Right ventricle myocardium superior (tissue), 1 donor: Measurements from ENCODE around the gene TMEM128. TPM values are rescaled to one million over a fixed set of nuclear protein-coding genes. Genes with fewer than 3 reads are reported as not detected.

Experiments
- ATAC-seq: fragments of 200-7000 bp; cut with Tn5 transposase; one replicate; pipeline ENCODE4 v1.9.1; 2020; ENCODE audit warnings: mild to moderate bottlenecking; ENCODE audit not compliant: poor library complexity
- DNase-seq: peaks from one replicate; pipeline ENCODE4 v3.0.0-alpha.2; 2020
- intact Hi-C: fragments of 100-400 bp; cut with DNase I; formaldehyde crosslinking; loops from one replicate; pipeline ENCODE4 v1.11.2; 2022
- long read RNA-seq: library from polyadenylated mRNA; unstranded; transcript quantifications from one replicate; pipeline ENCODE4 v2.0.0, GENCODE V29; 2021
- total RNA-seq: library from RNA; stranded (reverse); fragmentation: NEBNext Ultra II Directional; extraction: Animal tissue kit (Norgen Biotek cat#: 25700); gene quantifications from one replicate; pipeline ENCODE4 v1.2.1, GENCODE V29; 2021
- donor health status: DM: no; HTN: yes; CAD: no; lungs with severe emphysema.

Gene TMEM128, protein sequence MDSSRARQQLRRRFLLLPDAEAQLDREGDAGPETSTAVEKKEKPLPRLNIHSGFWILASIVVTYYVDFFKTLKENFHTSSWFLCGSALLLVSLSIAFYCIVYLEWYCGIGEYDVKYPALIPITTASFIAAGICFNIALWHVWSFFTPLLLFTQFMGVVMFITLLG
- 7.7 TPM for total RNA-seq
- long read RNA-seq, transcript TMEM128-202 (5 exons, 1,221 nt) = major isoform, 7 of 9 reads
- long read RNA-seq, partial matches to known transcripts = 0 of 9 reads
- long read RNA-seq, other reads (novel, unspliced or antisense) = 2 of 9 reads

- DNase-seq = peak; percentile 96
- peak; percentile 99 for ATAC-seq
- intact Hi-C loops = no loop called here
Observed at GRCh38 chr4:4248029-4248884, at the start of gene TMEM128. TSS of gene TMEM128 (minus strand) at chr4:4248223. CDS start at chr4:4248202, 21 bp downstream.

DNA sequence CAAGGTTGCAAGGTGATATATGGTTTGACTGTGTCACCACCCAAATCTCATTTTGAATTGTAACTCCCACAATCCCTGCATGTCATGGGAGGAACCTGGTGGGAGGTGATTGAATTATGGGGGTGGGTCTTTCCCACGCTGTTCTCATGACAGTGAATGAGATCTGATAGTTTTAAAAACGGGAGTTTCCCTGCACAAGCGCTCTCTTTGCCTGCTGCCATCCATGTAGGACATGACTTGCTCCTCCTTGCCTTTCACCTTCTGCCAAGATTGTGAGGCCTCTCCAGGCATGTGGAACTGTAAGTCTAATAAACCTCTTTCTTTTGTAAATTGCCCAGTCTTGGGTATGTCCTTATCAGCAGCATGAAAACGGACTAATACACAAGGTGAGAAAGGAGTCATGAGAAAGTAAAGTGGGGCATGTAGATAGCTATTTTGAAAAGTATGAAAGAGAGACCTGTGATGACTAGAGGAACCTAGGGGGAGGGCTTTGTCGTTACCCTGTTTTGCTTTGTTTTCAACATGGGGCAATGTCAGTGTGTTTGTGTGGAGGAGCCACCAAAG lies 48.3 kb upstream of the TMEM128 start:
- ATAC-seq = no peak
- intact Hi-C loops = no loop called here
- no peak for DNase-seq

DNA sequence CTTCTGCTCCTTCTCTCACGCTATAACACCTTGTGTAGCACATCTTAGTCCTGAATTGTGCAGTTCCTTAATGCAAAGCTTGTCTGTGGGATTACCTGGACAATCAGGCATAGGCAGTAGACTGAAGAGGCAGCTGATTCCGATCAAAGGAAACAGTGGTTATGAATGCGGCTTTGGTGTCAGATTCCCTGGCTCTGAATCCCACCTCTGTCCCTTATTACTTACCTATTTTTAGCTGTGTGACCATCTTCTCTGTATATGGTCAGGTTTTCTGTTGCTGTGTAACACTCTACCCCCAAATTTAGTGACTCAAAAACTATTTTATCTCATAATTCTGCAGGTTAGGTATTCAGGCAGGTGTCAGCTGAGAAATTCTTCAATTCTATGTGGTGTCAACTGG lies 45.3 kb upstream of the TMEM128 start:
- intact Hi-C loops = no loop called here
- DNase-seq (no peak), ATAC-seq (no peak)

DNA sequence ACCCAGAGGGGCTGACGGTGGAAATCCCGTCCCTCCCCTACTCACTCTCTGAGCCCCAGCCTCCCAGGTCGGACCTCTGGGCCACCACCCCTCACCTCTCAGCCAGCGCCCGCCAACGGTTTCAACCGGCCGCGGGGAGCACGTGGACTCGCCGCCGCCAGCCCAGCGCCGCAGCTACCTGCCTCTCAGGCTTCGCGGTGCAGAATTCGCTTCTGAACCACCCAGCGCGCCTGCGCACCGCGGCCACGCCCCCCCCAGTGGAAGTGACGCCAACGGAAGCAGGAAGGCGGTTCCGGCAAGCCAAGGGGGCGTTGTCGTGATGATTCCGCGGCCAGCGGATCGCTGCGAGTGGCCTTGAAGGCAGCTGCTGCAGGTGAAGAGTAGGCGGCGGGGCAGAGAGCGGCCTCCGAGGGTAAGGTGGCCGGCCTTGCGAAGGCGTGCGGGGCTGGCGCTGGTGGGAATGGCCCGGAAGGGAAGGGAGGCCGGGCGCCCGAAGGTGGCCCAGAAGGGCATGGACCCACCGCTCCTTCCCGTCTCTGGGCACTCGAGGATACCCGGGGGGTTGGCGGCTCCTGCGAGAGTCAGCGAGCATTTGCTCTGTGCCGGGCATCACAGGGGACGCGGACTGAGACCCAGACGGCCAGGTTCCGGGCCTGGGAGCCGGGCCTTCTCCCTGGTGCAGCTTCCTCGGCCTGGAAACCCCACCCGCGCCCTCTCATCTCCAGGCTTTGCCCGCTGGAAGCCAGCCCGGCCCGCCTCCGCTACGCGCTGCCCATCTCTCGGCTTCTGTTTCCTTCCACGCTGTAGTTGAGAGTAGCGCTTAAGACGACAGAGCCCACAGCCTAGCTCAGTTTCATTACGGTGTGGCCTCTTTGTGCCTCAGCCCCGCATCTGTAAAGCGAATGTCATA lies 42.2 kb upstream of the TMEM128 start, which contains the start of the genes LYAR and ZBTB49:
TSS of gene LYAR (minus strand) at position 214 of the 910 bp plus-strand sequence. CDS start 6,412 bp downstream, outside the sequence.
TSS of gene ZBTB49 (plus strand) at position 311 of the 910 bp plus-strand sequence. CDS start 9,695 bp downstream, outside the sequence.
- DNase-seq (peak; percentile 96), ATAC-seq (peak; percentile 99)
- intact Hi-C loops = no loop called here

GRCh38 chr4:4289597-4289940 lies 41.5 kb upstream of the TMEM128 start:
- DNase-seq = no peak
- intact Hi-C loops = no loop called here
- no peak for ATAC-seq

DNA sequence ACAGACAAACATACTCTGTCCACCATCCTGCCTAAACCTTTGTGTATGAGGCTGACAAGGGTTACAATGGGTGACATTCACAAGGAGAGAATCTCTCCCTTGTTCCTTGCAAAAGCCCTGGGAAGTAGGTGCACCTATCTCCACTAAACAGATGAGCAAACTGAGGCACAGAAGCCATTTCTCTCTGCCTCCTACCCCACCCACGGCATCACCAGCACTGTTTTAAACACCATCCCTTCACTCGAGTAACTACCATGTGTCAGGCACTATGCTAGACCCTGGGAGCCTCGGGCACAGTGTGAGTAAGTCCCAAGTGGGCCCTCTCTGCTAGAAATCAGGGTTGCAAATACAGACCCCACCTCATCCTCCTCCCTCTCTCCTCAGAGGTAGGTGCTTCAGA lies 41.0 kb upstream of the TMEM128 start:
- intact Hi-C loops = no loop called here
- ATAC-seq (no peak), DNase-seq (no peak)

- intact Hi-C loops = no loop called here
- ATAC-seq (no peak), DNase-seq (no peak)
Observed at GRCh38 chr4:4288098-4288497, 40.1 kb upstream of the TMEM128 start.

- ATAC-seq = no peak
- DNase-seq = no peak
- intact Hi-C loops = no loop called here
Observed at GRCh38 chr4:4284827-4285618, 37.0 kb upstream of the TMEM128 start.

DNA sequence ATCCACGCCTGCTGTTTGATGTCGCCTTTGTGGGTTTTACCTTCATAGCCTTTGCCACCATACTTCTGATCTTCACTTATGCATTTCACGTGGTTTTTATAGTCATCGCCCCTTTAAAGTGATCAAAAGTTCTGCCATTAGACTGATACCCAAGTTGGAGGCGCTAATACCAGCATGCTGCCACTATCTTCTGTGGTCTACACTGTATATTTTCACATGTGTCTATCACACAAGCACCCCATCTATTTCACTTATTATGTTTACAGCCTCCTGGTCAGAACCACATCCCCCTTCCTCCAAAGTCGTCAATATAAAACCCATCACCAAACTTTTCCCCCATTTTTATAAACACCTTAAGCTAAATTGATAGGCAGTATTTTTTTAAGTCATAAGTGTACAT lies 33.8 kb upstream of the TMEM128 start:
- intact Hi-C loops = no loop called here
- DNase-seq = no peak

GRCh38 chr4:4277531-4277930 lies 29.5 kb upstream of the TMEM128 start:
- intact Hi-C loops = no loop called here
- DNase-seq (no peak), ATAC-seq (no peak)

More for the DNA sequence above, 33.8 kb upstream of the TMEM128 start:
- ATAC-seq = no peak

DNA sequence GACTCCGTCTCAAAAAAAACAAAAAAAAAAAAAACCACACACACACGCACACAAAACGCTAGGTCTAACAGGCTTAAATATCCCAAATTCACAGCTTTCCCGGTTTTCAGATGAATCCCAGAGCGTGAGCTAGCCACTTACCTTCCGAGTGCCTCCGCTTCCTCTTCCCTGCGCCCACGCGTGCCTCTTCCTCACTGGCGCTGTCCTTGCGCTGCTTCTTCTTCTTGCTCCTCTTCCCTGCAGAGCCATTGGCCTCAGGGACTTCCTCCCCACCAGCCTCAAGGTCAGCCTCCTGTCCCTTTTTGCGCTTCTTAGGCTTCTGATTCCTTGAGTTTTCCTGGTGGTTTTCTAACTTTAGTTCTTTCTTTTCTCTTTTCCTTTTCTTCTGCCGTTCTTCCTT lies 26.2 kb upstream of the TMEM128 start:
- DNase-seq = no peak
- no peak for ATAC-seq
- intact Hi-C loops = no loop called here

- DNase-seq = peak; percentile 52
- no peak for ATAC-seq
Observed at GRCh38 chr4:4271912-4272311, 23.9 kb upstream of the TMEM128 start.

DNA sequence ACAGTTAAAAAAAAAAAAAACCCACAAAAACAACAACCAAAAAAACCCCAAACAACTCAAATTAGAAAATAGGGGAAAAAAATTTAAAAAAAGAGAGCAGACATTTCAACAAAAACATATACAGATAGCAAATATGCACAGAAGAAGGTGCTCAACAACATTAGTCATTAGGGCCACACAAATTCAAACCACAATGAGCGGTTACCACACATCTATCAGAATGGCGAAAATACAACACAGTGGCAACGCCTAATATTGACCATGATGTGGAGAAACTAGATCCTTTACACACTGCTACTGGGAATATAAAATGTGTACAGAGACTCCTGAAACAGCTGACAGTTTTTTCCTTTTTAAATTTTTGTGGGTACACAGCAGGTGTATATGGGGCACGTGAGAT lies 22.5 kb upstream of the TMEM128 start:
- intact Hi-C loops = no loop called here
- no peak for ATAC-seq
- DNase-seq = no peak

More at GRCh38 chr4:4271912-4272311, 23.9 kb upstream of the TMEM128 start:
- intact Hi-C loops = no loop called here

GRCh38 chr4:4269856-4270255 lies 21.8 kb upstream of the TMEM128 start:
- intact Hi-C loops = no loop called here
- DNase-seq (no peak), ATAC-seq (no peak)

GRCh38 chr4:4269331-4269731 lies 21.3 kb upstream of the TMEM128 start:
- ATAC-seq = no peak
- peak; percentile 38 for DNase-seq
- intact Hi-C loops = no loop called here

GRCh38 chr4:4268776-4269175 lies 20.8 kb upstream of the TMEM128 start:
- DNase-seq (no peak), ATAC-seq (peak; percentile 25)
- intact Hi-C loops = no loop called here

- intact Hi-C loops = no loop called here
- DNase-seq = no peak
- ATAC-seq = no peak
Observed at GRCh38 chr4:4267981-4268380, 20.0 kb upstream of the TMEM128 start.
